Measurements from ENCODE around the gene COX11. TPM values are rescaled to one million over a fixed set of nuclear protein-coding genes. Genes with fewer than 3 reads are reported as not detected.

Gene COX11
- total RNA-seq, 1 donor from 2014 or later: 46.5 TPM

GRCh38 chr17:54982399-54982798 lies 13.9 kb upstream of the COX11 start:
- H3K27ac Mint-ChIP-seq: no peak overlapping the region
- intact Hi-C loops (cut with micrococcal nuclease): no loop called here
- POLR2A ChIA-PET: no interaction called here
- no peaks in the 10 kb centered on the region for H3K4me1 Mint-ChIP-seq
- peaks cover 9% of the 10 kb centered on the region for H3K36me3 Mint-ChIP-seq (ENCODE audit: low read depth)
- ATAC-seq (ENCODE audit: low read depth) (no peak), DNase-seq (no peak)
- CTCF ChIA-PET: no interaction called here
- H3K9me3 Mint-ChIP-seq: no peaks in the 10 kb centered on the region
- no peaks in the 10 kb centered on the region for H3K27me3 Mint-ChIP-seq
- TF ChIP-seq, protein P1, sequence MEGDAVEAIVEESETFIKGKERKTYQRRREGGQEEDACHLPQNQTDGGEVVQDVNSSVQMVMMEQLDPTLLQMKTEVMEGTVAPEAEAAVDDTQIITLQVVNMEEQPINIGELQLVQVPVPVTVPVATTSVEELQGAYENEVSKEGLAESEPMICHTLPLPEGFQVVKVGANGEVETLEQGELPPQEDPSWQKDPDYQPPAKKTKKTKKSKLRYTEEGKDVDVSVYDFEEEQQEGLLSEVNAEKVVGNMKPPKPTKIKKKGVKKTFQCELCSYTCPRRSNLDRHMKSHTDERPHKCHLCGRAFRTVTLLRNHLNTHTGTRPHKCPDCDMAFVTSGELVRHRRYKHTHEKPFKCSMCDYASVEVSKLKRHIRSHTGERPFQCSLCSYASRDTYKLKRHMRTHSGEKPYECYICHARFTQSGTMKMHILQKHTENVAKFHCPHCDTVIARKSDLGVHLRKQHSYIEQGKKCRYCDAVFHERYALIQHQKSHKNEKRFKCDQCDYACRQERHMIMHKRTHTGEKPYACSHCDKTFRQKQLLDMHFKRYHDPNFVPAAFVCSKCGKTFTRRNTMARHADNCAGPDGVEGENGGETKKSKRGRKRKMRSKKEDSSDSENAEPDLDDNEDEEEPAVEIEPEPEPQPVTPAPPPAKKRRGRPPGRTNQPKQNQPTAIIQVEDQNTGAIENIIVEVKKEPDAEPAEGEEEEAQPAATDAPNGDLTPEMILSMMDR (IDR thresholded peaks at IDR 0.05): no peak
- no peak overlapping the region for H3K4me3 Mint-ChIP-seq

DNA sequence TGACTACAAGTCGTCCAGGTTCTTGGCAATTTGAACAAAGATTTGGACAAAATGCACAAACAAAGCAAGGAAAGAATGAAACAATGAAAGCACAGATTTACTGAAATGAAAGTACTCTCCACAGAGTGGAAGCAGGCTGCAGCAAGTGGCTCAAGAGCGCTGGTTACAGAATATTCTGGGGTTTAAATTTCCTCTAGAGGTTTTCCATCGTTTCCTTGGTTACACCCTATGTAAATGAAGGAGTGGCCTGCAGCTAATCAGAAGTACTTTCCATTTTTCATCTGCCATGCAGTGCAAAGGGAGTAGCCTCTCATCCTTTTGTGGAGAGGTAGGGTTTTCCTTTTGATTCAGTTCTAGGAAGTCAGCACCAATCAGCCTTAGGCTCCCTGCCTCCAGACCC lies 11.9 kb upstream of the COX11 start:
- no peak for ATAC-seq (ENCODE audit: low read depth)
- Mint-ChIP-seq H3K27ac (no peak overlapping the region), H3K4me3 (no peak overlapping the region), H3K36me3 (ENCODE audit: low read depth) (peaks cover 5% of the 10 kb centered on the region), H3K9me3 (no peaks in the 10 kb centered on the region), H3K4me1 (no peaks in the 10 kb centered on the region), H3K27me3 (no peaks in the 10 kb centered on the region)
- ChIA-PET CTCF (interaction anchor here (0.7 kb wide), 1 partner anchor 13 kb away, joined by 3 read pairs; no protein-coding TSS in a partner anchor), POLR2A (no interaction called here)
- intact Hi-C loops (cut with micrococcal nuclease): no loop called here
- no peak for DNase-seq
- TF ChIP-seq, protein P1 (IDR thresholded peaks at IDR 0.05): no peak

DNA sequence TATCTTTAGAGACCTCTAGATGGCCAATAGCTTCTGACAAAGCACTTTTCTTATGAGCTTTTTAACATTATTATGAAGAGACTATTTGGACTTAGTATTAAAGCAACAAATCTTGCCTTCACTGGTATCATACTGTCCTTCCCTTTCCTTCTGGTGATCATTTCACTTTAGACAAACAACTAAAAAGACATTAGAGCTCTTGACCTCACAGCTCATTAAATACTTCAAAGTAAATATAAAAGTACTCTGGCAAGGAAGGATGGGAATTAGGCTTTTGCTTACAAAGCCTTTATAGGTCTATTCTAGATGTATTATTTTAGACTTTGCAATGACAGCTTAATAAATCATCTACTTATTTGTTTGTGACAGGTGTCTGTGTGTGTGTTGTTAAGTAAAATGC lies 11.2 kb upstream of the COX11 start:
- ATAC-seq (ENCODE audit: low read depth): no peak
- Mint-ChIP-seq H3K27me3 (no peaks in the 10 kb centered on the region), H3K9me3 (no peaks in the 10 kb centered on the region), H3K36me3 (ENCODE audit: low read depth) (peaks cover 5% of the 10 kb centered on the region), H3K4me1 (no peaks in the 10 kb centered on the region), H3K27ac (no peak overlapping the region), H3K4me3 (no peak overlapping the region)
- TF ChIP-seq, protein P1 (IDR thresholded peaks at IDR 0.05): no peak
- intact Hi-C loops (cut with micrococcal nuclease): no loop called here
- ChIA-PET POLR2A (no interaction called here), CTCF (no interaction called here)
- DNase-seq: no peak

GRCh38 chr17:54977744-54978143 lies 9.3 kb upstream of the COX11 start:
- no peak overlapping the region for H3K4me3 Mint-ChIP-seq
- TF ChIP-seq, protein P1 (IDR thresholded peaks at IDR 0.05): no peak
- intact Hi-C loops (cut with micrococcal nuclease): no loop called here
- H3K9me3 Mint-ChIP-seq: no peaks in the 10 kb centered on the region
- no peaks in the 10 kb centered on the region for H3K27me3 Mint-ChIP-seq
- POLR2A ChIA-PET: no interaction called here
- H3K4me1 Mint-ChIP-seq: no peaks in the 10 kb centered on the region
- ATAC-seq (ENCODE audit: low read depth) (no peak), DNase-seq (no peak)
- CTCF ChIA-PET: no interaction called here
- peaks cover 5% of the 10 kb centered on the region for H3K36me3 Mint-ChIP-seq (ENCODE audit: low read depth)
- H3K27ac Mint-ChIP-seq: no peak overlapping the region

- ChIA-PET POLR2A (no interaction called here), CTCF (no interaction called here)
- intact Hi-C loops (cut with micrococcal nuclease): no loop called here
- no peak overlapping the region for H3K4me3 Mint-ChIP-seq
- TF ChIP-seq, protein P1 (IDR thresholded peaks at IDR 0.05): no peak
- ATAC-seq (ENCODE audit: low read depth): no peak
- no peaks in the 10 kb centered on the region for H3K4me1 Mint-ChIP-seq
- no peak overlapping the region for H3K27ac Mint-ChIP-seq
- DNase-seq: no peak
- peaks cover 5% of the 10 kb centered on the region for H3K36me3 Mint-ChIP-seq (ENCODE audit: low read depth)
- no peaks in the 10 kb centered on the region for H3K9me3 Mint-ChIP-seq
- H3K27me3 Mint-ChIP-seq: no peaks in the 10 kb centered on the region
Measured at GRCh38 chr17:54976316-54976715, 7.9 kb upstream of the COX11 start.

All from activated B cell treated with CpG ODN at 0.5 μM for 24 hours (primary cell).